Measurements from ENCODE around the gene FAM120AOS. TPM values are rescaled to one million over a fixed set of nuclear protein-coding genes. Genes with fewer than 3 reads are reported as not detected.

The FAM120AOS gene
- total RNA-seq, 3 donors from 2014 or later: 60.3 to 70.4 (median 62.9) TPM

- TF ChIP-seq CTCF (IDR thresholded peaks at IDR 0.05) (no peak), POLR2A (IDR thresholded peaks at IDR 0.05) (no peak), POLR2AphosphoS5 (IDR thresholded peaks at IDR 0.05) (no peak)
- no peaks in the 10 kb centered on the region for H3K9me3 ChIP-seq
- intact Hi-C loops (cut with DNase I; ENCODE audit: low total_unique reads): no loop called here
- H3K27me3 ChIP-seq: no peaks in the 10 kb centered on the region
- no peaks in the 10 kb centered on the region for H3K36me3 ChIP-seq
- no peak for DNase-seq (ENCODE audit: low spot score in 2 of 2)
- peaks cover 0 to 26% of the 10 kb centered on the region in 2 donors for H3K4me1 ChIP-seq
- peak overlapping the region in 1 of 2 donors; percentile 15 for H3K27ac ChIP-seq
- no peak overlapping the region for H3K4me3 ChIP-seq
Measured at GRCh38 chr9:93465855-93466254, 12.5 kb upstream of the FAM120AOS start.

GRCh38 chr9:93464876-93465275 is 11.5 kb upstream of the FAM120AOS start:
- no peak for TF ChIP-seq POLR2A (IDR thresholded peaks at IDR 0.05)
- no peak for TF ChIP-seq POLR2AphosphoS5 (IDR thresholded peaks at IDR 0.05)
- no peak for TF ChIP-seq CTCF (IDR thresholded peaks at IDR 0.05)
- H3K4me1 ChIP-seq: peaks cover 0 to 26% of the 10 kb centered on the region in 2 donors
- H3K27ac ChIP-seq: peak overlapping the region; percentile 21 to 40

DNA sequence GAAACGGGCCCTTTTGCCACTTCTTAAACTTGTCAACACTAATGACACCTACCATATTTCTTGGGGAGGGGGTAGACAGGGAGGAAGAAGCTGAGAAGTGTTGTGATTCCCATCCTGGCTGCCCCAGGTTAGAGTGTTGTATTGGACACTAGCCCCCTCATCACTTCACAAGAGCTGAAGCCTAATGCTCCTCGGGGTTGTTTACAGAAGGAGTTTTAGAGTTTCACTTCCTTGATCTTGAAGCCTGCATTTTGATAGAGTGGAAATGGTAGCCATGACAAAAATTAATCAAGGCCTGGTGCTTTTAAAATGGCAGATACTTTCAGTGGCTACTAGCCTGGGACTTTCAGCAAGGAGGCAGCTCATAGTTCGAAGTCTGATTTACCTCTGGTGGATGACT is 11.0 kb upstream of the FAM120AOS start:
- H3K4me3 ChIP-seq: no peak overlapping the region
- TF ChIP-seq CTCF (IDR thresholded peaks at IDR 0.05): no peak
- TF ChIP-seq POLR2A (IDR thresholded peaks at IDR 0.05): no peak
- no peak for TF ChIP-seq POLR2AphosphoS5 (IDR thresholded peaks at IDR 0.05)
- H3K27ac ChIP-seq: peak overlapping the region; percentile 21 to 40
- intact Hi-C loops (cut with DNase I; ENCODE audit: low total_unique reads): no loop called here
- DNase-seq (ENCODE audit: low spot score in 2 of 2): no peak
- H3K27me3 ChIP-seq: no peaks in the 10 kb centered on the region
- no peaks in the 10 kb centered on the region for H3K36me3 ChIP-seq
- no peaks in the 10 kb centered on the region for H3K9me3 ChIP-seq
- H3K4me1 ChIP-seq: peaks cover 0 to 23% of the 10 kb centered on the region in 2 donors

More at GRCh38 chr9:93464876-93465275, 11.5 kb upstream of the FAM120AOS start:
- no peak overlapping the region for H3K4me3 ChIP-seq
- no peaks in the 10 kb centered on the region for H3K36me3 ChIP-seq
- intact Hi-C loops (cut with DNase I; ENCODE audit: low total_unique reads): no loop called here
- H3K27me3 ChIP-seq: no peaks in the 10 kb centered on the region
- no peak for DNase-seq (ENCODE audit: low spot score in 2 of 2)
- no peaks in the 10 kb centered on the region for H3K9me3 ChIP-seq

GRCh38 chr9:93463638-93464248 is 10.4 kb upstream of the FAM120AOS start:
- TF ChIP-seq POLR2AphosphoS5 (IDR thresholded peaks at IDR 0.05): no peak
- TF ChIP-seq POLR2A (IDR thresholded peaks at IDR 0.05): no peak
- TF ChIP-seq CTCF (IDR thresholded peaks at IDR 0.05): no peak
- H3K4me1 ChIP-seq: peaks cover 0 to 22% of the 10 kb centered on the region in 2 donors
- H3K27me3 ChIP-seq: no peaks in the 10 kb centered on the region
- no peaks in the 10 kb centered on the region for H3K9me3 ChIP-seq
- intact Hi-C loops (cut with DNase I; ENCODE audit: low total_unique reads): no loop called here
- no peak overlapping the region for H3K4me3 ChIP-seq
- no peak for DNase-seq (ENCODE audit: low spot score in 2 of 2)
- H3K27ac ChIP-seq: peak overlapping the region; percentile 4 to 40
- no peaks in the 10 kb centered on the region for H3K36me3 ChIP-seq

DNA sequence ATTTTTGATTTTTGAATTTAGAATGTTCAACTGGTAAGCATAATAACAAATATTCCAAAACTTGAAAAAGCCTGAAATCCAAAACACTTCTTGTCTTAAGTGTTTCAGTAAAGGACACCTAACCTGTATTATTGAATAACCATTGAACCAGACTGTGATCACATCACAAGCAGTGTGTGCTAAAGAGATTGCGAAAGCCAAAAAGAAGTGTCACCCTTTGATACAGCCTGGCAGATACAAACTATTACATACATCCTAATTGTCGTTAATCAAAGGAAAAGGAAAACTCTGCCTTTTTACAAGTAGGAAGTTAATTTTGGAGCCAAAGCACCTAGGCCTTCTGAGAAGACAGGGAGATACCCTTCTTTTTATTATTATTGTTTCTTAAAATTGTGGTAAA is 8.4 kb upstream of the FAM120AOS start:
- H3K4me3 ChIP-seq: no peak overlapping the region
- intact Hi-C loops (cut with DNase I; ENCODE audit: low total_unique reads): no loop called here
- DNase-seq (ENCODE audit: low spot score in 2 of 2): no peak
- peaks cover 0 to 13% of the 10 kb centered on the region in 2 donors for H3K4me1 ChIP-seq
- no peaks in the 10 kb centered on the region for H3K9me3 ChIP-seq
- H3K36me3 ChIP-seq: no peaks in the 10 kb centered on the region
- TF ChIP-seq CTCF (IDR thresholded peaks at IDR 0.05) (no peak), POLR2A (IDR thresholded peaks at IDR 0.05) (no peak), POLR2AphosphoS5 (IDR thresholded peaks at IDR 0.05) (no peak)
- no peak overlapping the region for H3K27ac ChIP-seq
- no peaks in the 10 kb centered on the region for H3K27me3 ChIP-seq

Data from breast epithelium (tissue), 4 donors.